ENCODE data around the gene OR2A14.
"Not testable (repeated sequence)": the region's sequence is repeated elsewhere in the genome, so short reads cannot be mapped to it uniquely, and the experiment has no call there.

Gene OR2A14

GRCh38 chr7:144122876-144123275 is at the start of gene OR2A14:
TSS of gene OR2A14 (plus strand) at chr7:144123176. CDS start at chr7:144129113, 5,937 bp downstream.
- no peak for DNase-seq (ENCODE audit: low spot score)

- no peak for DNase-seq (ENCODE audit: low spot score)
Observed at GRCh38 chr7:144074374-144074773, 48.6 kb upstream of the OR2A14 start.

- DNase-seq (ENCODE audit: low spot score): no peak
Observed at GRCh38 chr7:144085978-144086377, 37.0 kb upstream of the OR2A14 start, which contains the start of gene OR2A12. TSS of gene OR2A12 (plus strand) at chr7:144086278. CDS start at chr7:144095108, 8,830 bp downstream.

GRCh38 chr7:144086730-144087129 is 36.2 kb upstream of the OR2A14 start:
- no peak for DNase-seq (ENCODE audit: low spot score)

- no peak for DNase-seq (ENCODE audit: low spot score)
Observed at GRCh38 chr7:144087230-144087629, 35.7 kb upstream of the OR2A14 start.

GRCh38 chr7:144090667-144091066 is 32.3 kb upstream of the OR2A14 start:
- no peak for DNase-seq (ENCODE audit: low spot score)

- no peak for DNase-seq (ENCODE audit: low spot score)
Observed at GRCh38 chr7:144098776-144099175, 24.2 kb upstream of the OR2A14 start.

GRCh38 chr7:144100607-144101006 is 22.4 kb upstream of the OR2A14 start:
- no peak for DNase-seq (ENCODE audit: low spot score)

- no peak for DNase-seq (ENCODE audit: low spot score)
Observed at GRCh38 chr7:144102041-144102440, 20.9 kb upstream of the OR2A14 start.

GRCh38 chr7:144105211-144105610 is 17.8 kb upstream of the OR2A14 start:
- no peak for DNase-seq (ENCODE audit: low spot score)

GRCh38 chr7:144109283-144109682 is 13.7 kb upstream of the OR2A14 start, which contains the start of gene OR2A2:
TSS of gene OR2A2 (plus strand) at chr7:144109583. CDS start at chr7:144109583, 0 bp downstream.
- no peak for DNase-seq (ENCODE audit: low spot score)

GRCh38 chr7:144110272-144110671 is 12.7 kb upstream of the OR2A14 start:
- DNase-seq (ENCODE audit: low spot score): no peak

- no peak for DNase-seq (ENCODE audit: low spot score)
Observed at GRCh38 chr7:144113651-144114050, 9.3 kb upstream of the OR2A14 start.

- DNase-seq (ENCODE audit: low spot score): no peak
Observed at GRCh38 chr7:144118341-144118740, 4.6 kb upstream of the OR2A14 start.

GRCh38 chr7:144127714-144128334 is 4.8 kb downstream of the OR2A14 start:
- DNase-seq (ENCODE audit: low spot score): peak; percentile 88

GRCh38 chr7:144129601-144130000 is 6.6 kb downstream of the OR2A14 start:
- not testable (repeated sequence) for DNase-seq (ENCODE audit: low spot score)

- no peak for DNase-seq (ENCODE audit: low spot score)
Observed at GRCh38 chr7:144130730-144131129, 7.8 kb downstream of the OR2A14 start.

- DNase-seq (ENCODE audit: low spot score): no peak
Observed at GRCh38 chr7:144132262-144132661, 9.3 kb downstream of the OR2A14 start.

GRCh38 chr7:144133307-144133706 is 10.3 kb downstream of the OR2A14 start:
- DNase-seq (ENCODE audit: low spot score): no peak

- DNase-seq (ENCODE audit: low spot score): no peak
Observed at GRCh38 chr7:144134116-144134515, 11.1 kb downstream of the OR2A14 start.

- no peak for DNase-seq (ENCODE audit: low spot score)
Observed at GRCh38 chr7:144137501-144137900, 14.5 kb downstream of the OR2A14 start.

- DNase-seq (ENCODE audit: low spot score): no peak
Observed at GRCh38 chr7:144142187-144142586, 19.2 kb downstream of the OR2A14 start.

- DNase-seq (ENCODE audit: low spot score): no peak
Observed at GRCh38 chr7:144144426-144144825, 21.4 kb downstream of the OR2A14 start.

- no peak for DNase-seq (ENCODE audit: low spot score)
Observed at GRCh38 chr7:144148224-144148827, 25.4 kb downstream of the OR2A14 start.
